ENCODE measurements around the gene STYX. TPM values are rescaled to one million over a fixed set of nuclear protein-coding genes. Genes with fewer than 3 reads are reported as not detected.

Gene STYX
- total RNA-seq, 2 experiments from 2014 or later: 15.3 to 16.2 TPM

DNA sequence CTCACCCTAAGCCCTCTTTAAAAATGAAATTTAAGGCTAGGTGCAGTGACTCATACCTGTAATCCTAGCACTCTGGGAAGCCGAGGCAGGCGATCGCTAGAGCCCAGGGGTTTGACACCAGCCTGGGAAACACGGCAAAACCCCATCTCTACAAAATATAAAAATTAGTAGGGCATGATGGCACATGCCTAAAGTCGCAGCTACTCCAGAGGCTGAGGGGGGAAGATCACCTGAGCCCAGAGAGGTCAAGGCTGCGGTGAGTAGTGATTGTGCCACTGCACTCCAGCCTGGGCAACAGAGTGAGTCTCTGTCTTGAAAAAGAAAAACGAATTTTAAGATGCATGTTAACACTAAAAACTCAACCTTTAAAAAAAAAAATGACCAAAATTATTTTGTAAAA is 48.7 kb downstream of the STYX start:
- Histone ChIP-seq H3K9me3 (ENCODE audit: control insufficient read depth in 1 of 2, insufficient read depth in 1 of 2, low read length in 2 of 2) (no peaks in the 10 kb centered on the region), H3K27me3 (ENCODE audit: control insufficient read depth in 1 of 2, insufficient read depth in 2 of 2, low read length in 2 of 2) (no peaks in the 10 kb centered on the region), H3K4me3 (ENCODE audit: low read length) (no peak overlapping the region), H3K4me1 (ENCODE audit: insufficient read depth, low read length) (no peaks in the 10 kb centered on the region), H3K27ac (ENCODE audit: low read depth in 1 of 2, low read length in 2 of 2) (no peak overlapping the region), H3K36me3 (ENCODE audit: insufficient read depth, low read length) (peaks cover 44% of the 10 kb centered on the region)
- no peaks in the 10 kb centered on the region for H3K27me3 Mint-ChIP-seq
- intact Hi-C loops (cut with DNase I, micrococcal nuclease): loop anchor here (5.0 to 10.0 kb wide), 2 partner anchors 36 to 474 kb away; no protein-coding TSS in a partner anchor
- H3K9me3 Mint-ChIP-seq: no peaks in the 10 kb centered on the region
- H3K27ac Mint-ChIP-seq: no peak overlapping the region
- ChIA-PET CTCF (interaction anchor here (1.0 kb wide), 1 partner anchor 12 kb away, joined by 4 read pairs; no protein-coding TSS in a partner anchor), POLR2A (interaction anchor here (1.2 kb wide), 1 partner anchor 10 kb away, joined by 3 read pairs; no protein-coding TSS in a partner anchor)
- no peak overlapping the region for H3K4me3 Mint-ChIP-seq
- no peak for ATAC-seq (ENCODE audit: poor library complexity)
- TF ChIP-seq, protein P1, sequence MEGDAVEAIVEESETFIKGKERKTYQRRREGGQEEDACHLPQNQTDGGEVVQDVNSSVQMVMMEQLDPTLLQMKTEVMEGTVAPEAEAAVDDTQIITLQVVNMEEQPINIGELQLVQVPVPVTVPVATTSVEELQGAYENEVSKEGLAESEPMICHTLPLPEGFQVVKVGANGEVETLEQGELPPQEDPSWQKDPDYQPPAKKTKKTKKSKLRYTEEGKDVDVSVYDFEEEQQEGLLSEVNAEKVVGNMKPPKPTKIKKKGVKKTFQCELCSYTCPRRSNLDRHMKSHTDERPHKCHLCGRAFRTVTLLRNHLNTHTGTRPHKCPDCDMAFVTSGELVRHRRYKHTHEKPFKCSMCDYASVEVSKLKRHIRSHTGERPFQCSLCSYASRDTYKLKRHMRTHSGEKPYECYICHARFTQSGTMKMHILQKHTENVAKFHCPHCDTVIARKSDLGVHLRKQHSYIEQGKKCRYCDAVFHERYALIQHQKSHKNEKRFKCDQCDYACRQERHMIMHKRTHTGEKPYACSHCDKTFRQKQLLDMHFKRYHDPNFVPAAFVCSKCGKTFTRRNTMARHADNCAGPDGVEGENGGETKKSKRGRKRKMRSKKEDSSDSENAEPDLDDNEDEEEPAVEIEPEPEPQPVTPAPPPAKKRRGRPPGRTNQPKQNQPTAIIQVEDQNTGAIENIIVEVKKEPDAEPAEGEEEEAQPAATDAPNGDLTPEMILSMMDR (IDR thresholded peaks at IDR 0.05): no peak
- DNase-seq: no peak
- no peaks in the 10 kb centered on the region for H3K4me1 Mint-ChIP-seq (ENCODE audit: low read depth)
- H3K36me3 Mint-ChIP-seq (ENCODE audit: low read depth): peaks cover 51% of the 10 kb centered on the region

DNA sequence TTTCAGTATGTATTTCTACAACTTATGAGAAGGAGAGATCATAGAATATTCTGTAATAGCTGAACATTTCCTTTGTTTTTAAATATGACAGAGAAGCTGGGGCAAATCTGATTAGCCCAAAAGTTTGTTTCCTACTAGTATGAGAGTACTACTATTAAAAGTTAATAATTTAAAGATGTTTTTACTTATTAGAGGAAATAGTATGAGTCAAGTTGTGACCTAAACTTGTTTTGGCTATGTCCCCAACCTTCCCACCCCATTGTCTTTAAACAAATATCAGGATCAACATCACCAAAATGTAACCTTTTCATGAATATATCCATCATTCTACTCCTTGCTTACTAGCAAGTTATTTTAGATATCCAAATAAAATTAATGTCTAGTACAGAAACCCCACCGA is 50.9 kb downstream of the STYX start:
- H3K27ac Mint-ChIP-seq: peak overlapping the region; percentile 61
- H3K9me3 Mint-ChIP-seq: no peaks in the 10 kb centered on the region
- peaks cover 33% of the 10 kb centered on the region for H3K36me3 Mint-ChIP-seq (ENCODE audit: low read depth)
- H3K4me3 ChIP-seq (ENCODE audit: low read length): no peak overlapping the region
- no peak overlapping the region for H3K27ac ChIP-seq (ENCODE audit: low read depth in 1 of 2, low read length in 2 of 2)
- CTCF ChIA-PET: no interaction called here
- H3K27me3 ChIP-seq (ENCODE audit: control insufficient read depth in 1 of 2, insufficient read depth in 2 of 2, low read length in 2 of 2): no peaks in the 10 kb centered on the region
- H3K4me1 Mint-ChIP-seq (ENCODE audit: low read depth): no peaks in the 10 kb centered on the region
- H3K36me3 ChIP-seq (ENCODE audit: insufficient read depth, low read length): peaks cover 28% of the 10 kb centered on the region
- TF ChIP-seq, protein P1 (IDR thresholded peaks at IDR 0.05): no peak
- H3K4me3 Mint-ChIP-seq: no peak overlapping the region
- POLR2A ChIA-PET: no interaction called here
- no peaks in the 10 kb centered on the region for H3K4me1 ChIP-seq (ENCODE audit: insufficient read depth, low read length)
- DNase-seq (no peak), ATAC-seq (ENCODE audit: poor library complexity) (no peak)
- no peaks in the 10 kb centered on the region for H3K27me3 Mint-ChIP-seq
- intact Hi-C loops (cut with DNase I, micrococcal nuclease): no loop called here
- no peaks in the 10 kb centered on the region for H3K9me3 ChIP-seq (ENCODE audit: control insufficient read depth in 1 of 2, insufficient read depth in 1 of 2, low read length in 2 of 2)

DNA sequence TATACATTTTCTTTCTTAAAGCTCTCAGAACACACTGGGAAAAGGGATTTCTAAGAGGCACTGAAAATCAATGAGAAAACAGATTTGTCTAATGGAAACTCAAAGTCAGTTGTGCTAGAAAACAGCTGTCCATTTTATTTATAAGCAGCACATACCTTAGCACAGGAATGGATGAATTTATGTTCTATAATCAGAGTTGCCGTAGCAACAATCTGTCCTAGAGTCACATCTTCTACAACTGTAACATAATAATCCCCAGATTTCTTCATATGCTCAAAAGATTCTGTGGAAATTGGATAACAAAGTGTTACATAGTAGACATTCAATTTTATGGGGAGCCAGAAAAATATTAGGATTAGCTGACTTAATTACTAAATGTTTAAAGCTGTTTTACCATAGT is 51.7 kb downstream of the STYX start:
- ChIA-PET CTCF (interaction anchor here (0.6 kb wide), 1 partner anchor 19 kb away, joined by 3 read pairs; no protein-coding TSS in a partner anchor), POLR2A (no interaction called here)
- intact Hi-C loops (cut with DNase I, micrococcal nuclease): no loop called here
- Mint-ChIP-seq H3K4me1 (ENCODE audit: low read depth) (no peaks in the 10 kb centered on the region), H3K27me3 (no peaks in the 10 kb centered on the region), H3K36me3 (ENCODE audit: low read depth) (peaks cover 33% of the 10 kb centered on the region), H3K9me3 (no peaks in the 10 kb centered on the region), H3K4me3 (no peak overlapping the region), H3K27ac (no peak overlapping the region)
- H3K4me3 ChIP-seq (ENCODE audit: low read length): no peak overlapping the region
- H3K27ac ChIP-seq (ENCODE audit: low read depth in 1 of 2, low read length in 2 of 2): no peak overlapping the region
- no peaks in the 10 kb centered on the region for H3K9me3 ChIP-seq (ENCODE audit: control insufficient read depth in 1 of 2, insufficient read depth in 1 of 2, low read length in 2 of 2)
- TF ChIP-seq, protein P1 (IDR thresholded peaks at IDR 0.05): no peak
- no peaks in the 10 kb centered on the region for H3K4me1 ChIP-seq (ENCODE audit: insufficient read depth, low read length)
- no peak for DNase-seq
- peaks cover 25% of the 10 kb centered on the region for H3K36me3 ChIP-seq (ENCODE audit: insufficient read depth, low read length)
- no peak for ATAC-seq (ENCODE audit: poor library complexity)
- no peaks in the 10 kb centered on the region for H3K27me3 ChIP-seq (ENCODE audit: control insufficient read depth in 1 of 2, insufficient read depth in 2 of 2, low read length in 2 of 2)
